Measurements from ENCODE around the gene DCXR.

The DCXR gene

GRCh38 chr17:82047379-82047778, 9.9 kb upstream of the DCXR start:
- no peaks in the 10 kb centered on the region for H3K9me2 ChIP-seq (ENCODE audit: low read depth, low read length)
- no peaks in the 10 kb centered on the region for H4K20me1 ChIP-seq (ENCODE audit: insufficient read depth, low read length)
- 0 out of 2 replicates have a peak, but pooled peaks cover 3% of the 10 kb centered on the region for H3K79me2 ChIP-seq (ENCODE audit: insufficient read depth, low read length)
- no peak for TF ChIP-seq CTCF (IDR thresholded peaks at IDR 0.05; ENCODE audit: low read length)
- TF ChIP-seq EZH2 (IDR thresholded peaks at IDR 0.05; ENCODE audit: borderline replicate concordance, low read length), result no peak
- H3K27ac ChIP-seq (ENCODE audit: low read depth, low read length, poor library complexity, severe bottlenecking), result no peak overlapping the region
- no peaks in the 10 kb centered on the region; the same call in none of the 2 replicates for H3K36me3 ChIP-seq (ENCODE audit: insufficient read depth, low read length)
- no peaks in the 10 kb centered on the region for H3K9me3 ChIP-seq (ENCODE audit: low read length)
- H3F3A ChIP-seq (ENCODE audit: insufficient read depth, low read length), result no peaks in the 10 kb centered on the region
- H3K4me2 ChIP-seq (ENCODE audit: low read length), result no peak overlapping the region
- H2AFZ ChIP-seq (ENCODE audit: low read length), result no peak overlapping the region
- no peak overlapping the region for H3K9ac ChIP-seq (ENCODE audit: low read length)
- no peaks in the 10 kb centered on the region for H3K27me3 ChIP-seq (ENCODE audit: insufficient read depth, low read length)
- H3K4me1 ChIP-seq (ENCODE audit: insufficient read depth, low read length, severe bottlenecking), result peaks cover 13% of the 10 kb centered on the region
- H3K4me3 ChIP-seq (ENCODE audit: low read depth, low read length, poor library complexity, severe bottlenecking), result no peak overlapping the region

- Histone ChIP-seq H3K4me1 (ENCODE audit: insufficient read depth, low read length, severe bottlenecking) (peaks cover 11% of the 10 kb centered on the region), H2AFZ (ENCODE audit: low read length) (no peak overlapping the region), H3K36me3 (ENCODE audit: insufficient read depth, low read length) (no peaks in the 10 kb centered on the region; the same call in none of the 2 replicates), H3K9me2 (ENCODE audit: low read depth, low read length) (no peaks in the 10 kb centered on the region), H3K4me2 (ENCODE audit: low read length) (no peak overlapping the region), H3K79me2 (ENCODE audit: insufficient read depth, low read length) (no peaks in the 10 kb centered on the region), H3K9ac (ENCODE audit: low read length) (no peak overlapping the region), H3K4me3 (ENCODE audit: low read depth, low read length, poor library complexity, severe bottlenecking) (no peak overlapping the region), H3F3A (ENCODE audit: insufficient read depth, low read length) (no peaks in the 10 kb centered on the region), H4K20me1 (ENCODE audit: insufficient read depth, low read length) (no peaks in the 10 kb centered on the region), H3K27me3 (ENCODE audit: insufficient read depth, low read length) (no peaks in the 10 kb centered on the region), H3K9me3 (ENCODE audit: low read length) (no peaks in the 10 kb centered on the region), H3K27ac (ENCODE audit: low read depth, low read length, poor library complexity, severe bottlenecking) (no peak overlapping the region)
- TF ChIP-seq CTCF (IDR thresholded peaks at IDR 0.05; ENCODE audit: low read length) (no peak), EZH2 (IDR thresholded peaks at IDR 0.05; ENCODE audit: borderline replicate concordance, low read length) (no peak)
Measured at GRCh38 chr17:82046903-82047302, 9.4 kb upstream of the DCXR start.

- Histone ChIP-seq H3K27me3 (ENCODE audit: insufficient read depth, low read length) (no peaks in the 10 kb centered on the region), H3K4me2 (ENCODE audit: low read length) (no peak overlapping the region), H3K4me1 (ENCODE audit: insufficient read depth, low read length, severe bottlenecking) (peaks cover 8% of the 10 kb centered on the region), H3K4me3 (ENCODE audit: low read depth, low read length, poor library complexity, severe bottlenecking) (no peak overlapping the region), H2AFZ (ENCODE audit: low read length) (no peak overlapping the region), H3K9ac (ENCODE audit: low read length) (no peak overlapping the region), H3F3A (ENCODE audit: insufficient read depth, low read length) (no peaks in the 10 kb centered on the region), H3K36me3 (ENCODE audit: insufficient read depth, low read length) (no peaks in the 10 kb centered on the region; the same call in none of the 2 replicates), H3K9me3 (ENCODE audit: low read length) (no peaks in the 10 kb centered on the region), H4K20me1 (ENCODE audit: insufficient read depth, low read length) (no peaks in the 10 kb centered on the region), H3K79me2 (ENCODE audit: insufficient read depth, low read length) (no peaks in the 10 kb centered on the region), H3K9me2 (ENCODE audit: low read depth, low read length) (no peaks in the 10 kb centered on the region), H3K27ac (ENCODE audit: low read depth, low read length, poor library complexity, severe bottlenecking) (no peak overlapping the region)
- no peak for TF ChIP-seq CTCF (IDR thresholded peaks at IDR 0.05; ENCODE audit: low read length)
- no peak for TF ChIP-seq EZH2 (IDR thresholded peaks at IDR 0.05; ENCODE audit: borderline replicate concordance, low read length)
Measured at GRCh38 chr17:82045936-82046484, 8.5 kb upstream of the DCXR start.

Data from OCI-LY1 (cell line).